Measurements from ENCODE around the gene ZNF512B.
"Not testable (repeated sequence)": the region's sequence is repeated elsewhere in the genome, so short reads cannot be mapped to it uniquely, and the experiment has no call there.

The ZNF512B gene

GRCh38 chr20:63978319-63979228, 8.8 kb upstream of the ZNF512B start:
- peak; percentile 51 for DNase-seq

DNA sequence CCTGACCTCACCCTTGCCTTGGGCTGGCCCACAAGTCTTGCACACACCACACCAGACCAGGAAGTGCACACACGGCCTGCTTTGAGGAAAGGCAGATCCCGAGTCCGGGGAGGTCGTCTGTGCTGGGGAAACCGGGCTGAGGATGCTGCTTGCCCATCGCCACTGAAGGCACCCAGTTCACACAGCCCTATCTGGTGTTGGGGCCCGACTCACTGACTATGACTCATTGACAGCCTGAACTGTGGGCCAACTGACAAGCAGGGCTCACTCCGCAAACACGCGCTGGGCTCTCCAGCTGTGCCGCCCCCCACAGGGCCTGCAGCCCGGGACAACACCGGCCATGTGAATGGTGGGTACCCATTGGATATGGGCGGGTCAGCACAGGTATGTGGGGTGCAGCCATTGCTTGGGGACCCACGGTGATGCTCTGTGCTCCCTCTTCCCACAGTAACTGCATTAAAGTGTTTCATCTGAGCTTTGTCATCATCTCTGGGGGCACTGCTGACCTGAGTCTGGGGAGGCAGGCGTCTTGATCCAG, 8.1 kb upstream of the ZNF512B start:
- DNase-seq: no peak

DNA sequence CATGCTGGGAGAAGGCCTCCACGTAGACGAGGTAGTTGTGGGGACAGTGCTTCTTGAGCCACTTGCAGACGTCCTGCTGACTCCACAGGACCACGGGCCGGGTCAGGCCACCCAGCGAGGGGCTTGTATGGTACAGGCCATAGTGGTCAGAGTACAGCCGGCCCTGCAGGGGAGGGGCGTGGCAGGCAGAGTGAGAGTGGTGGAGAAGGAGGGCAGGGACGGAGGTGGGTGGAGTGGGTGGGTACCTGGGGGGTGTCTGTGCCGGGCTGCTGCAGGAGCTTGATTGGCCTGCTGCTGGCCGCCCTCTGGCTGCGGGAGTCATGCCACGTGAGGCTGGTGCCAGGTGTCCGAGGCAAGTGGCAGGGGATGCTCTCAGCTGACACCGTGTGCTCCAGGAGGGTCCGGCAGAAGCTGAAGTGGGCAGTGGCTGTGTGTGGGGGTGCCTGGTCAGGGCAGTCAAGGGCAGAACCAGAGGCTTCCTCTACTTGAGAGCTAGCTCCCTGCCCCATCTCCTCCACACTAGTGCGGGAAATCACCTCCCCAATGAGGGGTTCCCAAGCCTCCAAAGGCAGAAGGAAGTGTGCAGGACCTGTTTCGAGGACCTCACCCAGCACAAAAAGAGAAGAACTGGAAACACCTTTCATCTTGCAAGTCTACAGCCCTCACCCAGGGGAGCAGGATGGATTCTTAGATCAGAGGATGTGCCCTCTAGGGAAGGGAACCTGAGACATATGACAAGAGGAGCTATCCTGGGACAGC, 7.4 kb upstream of the ZNF512B start:
- DNase-seq: no peak

DNA sequence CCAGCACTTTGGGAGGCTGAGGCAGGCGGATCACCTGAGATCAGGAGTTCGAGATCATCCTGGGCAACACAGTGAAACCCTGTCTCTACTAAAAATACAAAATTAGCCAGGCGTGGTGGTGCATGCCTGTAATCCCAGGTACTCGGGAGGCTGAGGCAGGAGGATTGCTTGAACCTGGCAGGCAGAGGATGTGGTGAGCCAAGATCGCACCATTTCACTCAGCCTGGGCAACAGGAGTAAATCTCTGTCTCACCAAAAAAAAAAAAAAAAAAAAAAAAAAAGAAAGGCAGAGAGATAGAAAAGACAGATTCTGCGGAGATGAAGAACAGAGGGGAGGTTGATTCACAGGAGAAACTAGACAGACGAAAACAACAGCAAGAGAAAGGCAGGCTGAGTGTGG, 6.8 kb upstream of the ZNF512B start:
- DNase-seq: not testable (repeated sequence)

DNA sequence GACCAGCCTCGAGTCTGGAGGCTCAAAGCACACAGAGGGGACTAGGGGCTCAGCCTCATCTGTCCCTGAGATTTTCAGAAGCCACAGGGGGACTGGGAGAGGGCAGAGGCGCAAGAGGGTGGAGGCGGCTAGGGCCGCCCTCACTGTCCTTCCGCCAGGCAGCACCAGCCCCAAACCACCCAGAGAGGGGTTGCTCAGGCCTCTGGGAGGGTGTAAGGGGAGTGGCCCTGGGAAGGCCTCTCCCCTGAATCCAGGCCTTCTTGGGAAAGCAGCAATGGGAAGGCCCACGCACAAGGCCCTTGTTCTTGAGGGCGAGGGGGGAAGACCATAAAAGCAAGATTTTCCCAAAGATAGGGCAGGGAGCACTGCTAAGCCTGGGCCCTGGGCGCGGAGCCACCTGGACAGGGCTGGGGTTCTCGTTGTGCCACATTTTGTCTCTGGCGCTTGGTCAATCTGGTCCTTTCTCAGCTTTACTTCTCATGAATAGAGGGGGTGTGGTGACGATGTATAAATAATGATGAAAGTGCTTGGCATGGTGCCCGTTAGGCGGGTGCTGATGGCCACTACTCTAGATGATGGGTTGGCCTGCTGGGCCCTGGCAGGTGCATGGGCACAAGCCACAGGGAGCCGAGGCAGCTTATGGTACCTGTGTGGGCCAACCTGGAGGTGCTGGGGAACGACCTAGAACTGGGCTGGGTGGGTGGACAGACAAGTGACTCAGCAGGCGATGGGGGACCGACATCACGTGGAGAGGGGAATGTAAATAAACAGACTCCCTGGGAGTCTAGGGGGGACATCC, 4.9 kb upstream of the ZNF512B start:
- DNase-seq: no peak

DNA sequence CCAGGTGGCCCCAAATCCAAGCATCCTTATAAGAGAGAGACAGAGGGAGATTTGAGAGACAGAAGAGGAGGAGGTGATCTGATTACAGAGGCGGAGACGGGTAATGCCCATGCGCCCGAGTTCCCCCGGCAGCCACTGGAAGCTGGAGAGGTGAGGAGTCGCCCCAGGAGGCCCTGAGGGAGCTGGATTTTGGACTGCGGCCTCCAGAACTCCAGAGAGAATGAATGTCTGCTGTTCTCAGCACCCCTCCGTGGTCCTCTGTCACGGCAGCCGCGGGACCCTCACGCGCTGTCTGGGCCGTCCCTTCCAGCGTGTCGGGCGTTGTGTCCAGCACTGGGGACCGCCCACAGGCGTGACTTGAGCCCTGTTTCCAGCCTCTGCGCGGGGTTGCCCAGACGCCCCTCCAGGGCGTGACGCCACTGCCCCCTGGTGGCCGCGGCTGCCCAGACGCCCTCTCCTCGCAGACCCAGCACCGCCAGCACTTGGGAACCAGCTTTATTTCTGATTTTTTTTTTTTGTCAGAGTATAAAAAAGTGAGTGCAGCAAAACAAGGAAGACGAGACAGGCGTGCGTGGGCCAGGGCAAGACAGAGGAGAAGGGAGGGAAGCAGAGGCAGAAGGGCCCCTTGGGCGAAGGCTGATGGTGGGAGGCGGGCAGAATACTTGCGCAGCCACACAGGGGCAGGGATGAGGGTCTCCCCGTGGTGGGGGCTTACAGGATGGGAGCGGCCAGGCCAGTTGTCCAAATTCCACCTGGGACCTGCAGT, 4.1 kb upstream of the ZNF512B start:
- DNase-seq: peak; percentile 83

DNA sequence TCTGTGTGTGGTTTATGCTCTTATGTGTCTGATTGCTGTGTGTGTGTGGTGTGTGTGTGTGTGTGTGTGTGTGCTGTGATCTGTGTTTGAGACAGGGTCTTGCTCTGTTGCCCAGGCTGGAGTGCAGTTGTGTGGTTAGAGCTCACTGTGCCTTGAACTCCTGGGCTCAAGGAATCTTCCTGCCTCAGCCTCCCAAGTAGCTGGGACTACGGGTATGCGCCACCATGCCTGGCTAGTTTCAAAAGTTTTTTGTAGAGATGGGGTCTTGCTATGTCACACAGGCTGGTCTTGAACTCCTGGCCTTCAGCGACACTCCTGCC, 3.4 kb upstream of the ZNF512B start:
- DNase-seq: no peak

- no peak for DNase-seq
These were observed 2.8 kb upstream of the ZNF512B start for GRCh38 chr20:63972312-63973159.

GRCh38 chr20:63971960-63972311, 2.2 kb upstream of the ZNF512B start:
- DNase-seq: not testable (repeated sequence)

GRCh38 chr20:63970714-63971431, 1.1 kb upstream of the ZNF512B start:
- DNase-seq: no peak

- DNase-seq: no peak
These were observed 586 bp downstream of the ZNF512B start for GRCh38 chr20:63968928-63969760.

DNA sequence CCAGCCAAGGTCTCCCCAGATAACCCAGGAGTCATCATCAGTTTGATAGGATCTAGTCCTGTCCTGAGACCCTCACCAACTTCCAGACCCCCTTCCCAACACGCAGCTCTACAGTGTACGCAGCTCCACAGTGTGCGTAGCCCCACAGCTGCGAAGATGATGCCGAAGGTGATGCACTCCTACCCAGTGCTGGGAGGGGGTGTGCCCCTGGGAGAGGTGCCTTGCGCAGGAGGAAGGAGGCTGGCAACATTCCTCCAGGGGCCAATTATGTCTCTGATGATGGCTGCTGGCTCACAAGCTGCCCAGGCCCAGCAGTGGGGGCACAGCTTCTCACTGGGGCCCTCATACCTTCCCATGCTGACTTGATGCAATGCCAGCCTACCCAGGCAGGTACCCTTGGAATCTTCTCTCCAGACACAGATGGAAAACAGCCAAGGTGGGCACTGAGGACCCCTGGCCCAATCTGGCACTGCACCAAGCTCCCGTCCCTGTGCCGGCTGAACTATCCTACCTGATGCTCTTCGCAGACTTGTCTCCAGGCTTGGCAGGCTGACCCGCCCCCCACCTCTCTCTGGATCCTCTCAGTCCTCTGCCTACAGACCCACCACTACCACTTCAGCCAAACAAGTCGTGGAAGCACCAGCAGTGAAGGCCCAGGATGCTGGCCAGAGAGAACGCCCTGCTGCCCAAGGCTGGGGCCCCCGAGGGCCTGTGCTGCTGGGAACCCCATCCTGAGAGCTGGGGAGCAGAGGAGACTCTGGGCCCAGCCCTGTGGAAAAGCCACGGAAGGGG, 1.4 kb downstream of the ZNF512B start:
- no peak for DNase-seq

DNA sequence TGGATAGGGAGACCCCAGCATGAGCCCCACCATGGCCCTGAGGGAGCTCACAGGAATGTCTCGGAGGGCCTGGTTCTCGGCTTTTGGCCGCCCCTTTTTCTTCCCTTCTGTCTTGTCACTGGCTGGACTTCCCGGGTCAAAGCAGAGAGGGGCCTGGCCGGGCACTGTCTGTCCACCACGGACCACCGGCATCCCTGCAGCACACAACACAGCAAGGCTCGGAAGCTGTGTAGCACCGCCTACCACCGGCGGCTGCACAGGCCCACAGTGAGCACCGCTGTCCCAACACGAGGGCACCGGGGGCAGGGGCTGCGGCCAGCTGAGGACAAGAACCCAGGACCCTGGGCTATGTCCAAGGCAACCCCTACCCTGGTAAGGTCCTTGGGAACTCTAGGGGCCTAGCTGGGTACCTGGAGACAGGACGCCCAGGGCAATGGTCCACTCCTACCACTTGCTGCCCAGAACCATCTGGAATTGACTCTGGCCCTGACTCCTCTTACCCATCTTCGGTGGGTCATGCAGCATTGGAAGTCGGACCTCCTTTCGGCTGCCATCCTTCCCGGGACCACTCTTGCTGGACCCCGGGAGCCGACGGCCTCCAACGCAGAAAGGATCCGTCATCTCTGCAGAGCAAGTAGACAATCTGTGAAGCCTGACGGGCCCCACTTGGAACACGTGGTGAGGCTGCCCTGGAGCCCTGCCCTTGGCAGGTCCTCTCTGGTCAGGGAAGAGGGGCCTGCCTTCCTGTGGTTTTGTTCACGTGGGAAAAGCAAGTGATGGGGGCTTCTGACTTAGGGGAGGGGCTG, 2.2 kb downstream of the ZNF512B start:
- DNase-seq: no peak

GRCh38 chr20:63966944-63967322, 2.8 kb downstream of the ZNF512B start:
- DNase-seq: no peak

DNA sequence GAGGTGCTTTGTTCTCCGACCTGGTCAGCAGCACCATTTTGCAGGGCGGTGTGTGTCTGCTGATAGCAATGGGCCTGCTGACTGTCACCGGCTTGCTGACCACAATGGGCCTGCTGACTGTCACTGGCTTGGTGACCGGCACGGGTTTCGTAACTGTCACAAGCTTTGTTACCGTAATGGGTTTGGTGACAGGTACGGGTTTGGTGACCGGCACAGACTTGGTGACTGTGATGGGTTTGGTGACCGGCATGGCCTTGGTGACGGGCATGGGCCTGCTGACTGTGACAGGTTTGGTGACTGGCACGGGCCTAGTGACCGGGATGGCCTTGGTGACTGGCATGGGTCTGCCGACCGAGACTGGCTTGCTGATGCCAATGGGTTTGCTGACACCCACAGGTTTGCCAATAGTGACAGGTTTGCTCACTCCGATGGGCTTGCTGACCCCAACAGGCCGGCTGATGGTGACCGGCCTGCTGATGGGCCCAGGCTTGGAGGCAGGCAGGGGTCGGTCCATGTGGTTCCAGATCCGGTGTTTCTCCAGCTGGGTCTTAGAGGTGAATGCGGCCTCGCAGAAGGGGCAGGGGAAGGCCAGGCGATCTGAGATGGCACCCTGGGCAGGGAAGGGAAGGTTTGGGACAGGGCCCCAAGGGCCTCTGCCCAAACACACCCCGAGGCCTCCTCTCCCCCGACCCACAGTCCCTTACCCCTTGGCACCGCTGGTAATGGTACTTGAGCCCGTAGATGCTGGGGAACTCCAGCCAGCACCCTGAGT, 3.4 kb downstream of the ZNF512B start:
- no peak for DNase-seq

- no peak for DNase-seq
These were observed 5.3 kb downstream of the ZNF512B start for GRCh38 chr20:63964412-63964811.

- no peak for DNase-seq
These were observed 5.9 kb downstream of the ZNF512B start for GRCh38 chr20:63963784-63964301.

Measured in NCI-H2227 treated with DMSO at 0.1 percent for 48 hours (cell line).